IgD-negative memory B cell (primary cell): ENCODE data around the gene SLC47A2. TPM values are rescaled to one million over a fixed set of nuclear protein-coding genes. Genes with fewer than 3 reads are reported as not detected.

ENCODE experiments used
- H3K27ac Mint-ChIP-seq, 3 donors: one replicate each; pipeline ENCODE4 v1.8.0; 2020 to 2022; ENCODE audit warnings: mild to moderate bottlenecking in 3 of 3, mixed read lengths in 3 of 3, moderate library complexity in 1 of 3
- H3K27me3 Mint-ChIP-seq: one replicate; pipeline ENCODE4 v1.8.0; 2021; ENCODE audit warnings: mixed read lengths
- H3K36me3 Mint-ChIP-seq: one replicate; pipeline ENCODE4 v1.8.0; 2020; ENCODE audit warnings: mild to moderate bottlenecking, mixed read lengths
- H3K4me1 Mint-ChIP-seq, 3 donors: one replicate each; pipeline ENCODE4 v1.8.0; 2020 to 2022; ENCODE audit warnings: mixed read lengths in 3 of 3, mild to moderate bottlenecking in 1 of 3
- H3K4me3 Mint-ChIP-seq, 4 donors: one replicate each; pipeline ENCODE4 v1.8.0; 2020 to 2022; ENCODE audit warnings: mild to moderate bottlenecking in 4 of 4, mixed read lengths in 4 of 4, moderate library complexity in 3 of 4
- H3K9me3 Mint-ChIP-seq, 3 donors: one replicate each; pipeline ENCODE4 v1.8.0; 2020 to 2021; ENCODE audit warnings: mixed read lengths in 3 of 3, mild to moderate bottlenecking in 1 of 3
- polyA plus RNA-seq: library from polyadenylated mRNA; unstranded; fragments of 300-500 nt; fragmentation: Illumina TruSeq; gene quantifications from one replicate; pipeline ENCODE4 v1.2.3, GENCODE V29; 2021

SLC47A2 gene
- polyA plus RNA-seq, 1 donor from 2014 or later, result 0.15 TPM

DNA sequence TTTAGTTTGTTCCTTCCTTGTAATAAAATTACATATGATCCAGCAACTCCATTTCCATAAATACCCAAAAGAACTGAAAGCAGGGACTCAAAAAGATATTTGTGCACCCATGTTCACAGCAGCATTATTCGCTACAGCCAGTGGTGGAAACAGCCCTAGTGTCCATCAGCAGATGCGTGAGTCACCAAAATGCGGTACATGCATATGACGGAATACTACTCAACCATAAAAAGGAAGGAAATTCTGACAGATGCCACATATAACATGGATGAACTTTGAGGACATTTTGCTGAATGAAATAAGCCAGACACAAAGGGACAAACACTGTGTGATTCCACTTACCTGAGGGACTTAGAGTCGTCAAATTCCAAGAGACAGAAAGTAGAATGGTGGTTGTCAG lies 9.1 kb upstream of the SLC47A2 start:
- Mint-ChIP-seq H3K27me3 (no peaks in the 10 kb centered on the region), H3K27ac (no peak overlapping the region), H3K4me3 (peak overlapping the region; percentile 33 to 59 (median 52)), H3K4me1 (peaks cover 0 to 10% (median 2%) of the 10 kb centered on the region in 3 donors), H3K9me3 (no peaks in the 10 kb centered on the region), H3K36me3 (no peaks in the 10 kb centered on the region)

DNA sequence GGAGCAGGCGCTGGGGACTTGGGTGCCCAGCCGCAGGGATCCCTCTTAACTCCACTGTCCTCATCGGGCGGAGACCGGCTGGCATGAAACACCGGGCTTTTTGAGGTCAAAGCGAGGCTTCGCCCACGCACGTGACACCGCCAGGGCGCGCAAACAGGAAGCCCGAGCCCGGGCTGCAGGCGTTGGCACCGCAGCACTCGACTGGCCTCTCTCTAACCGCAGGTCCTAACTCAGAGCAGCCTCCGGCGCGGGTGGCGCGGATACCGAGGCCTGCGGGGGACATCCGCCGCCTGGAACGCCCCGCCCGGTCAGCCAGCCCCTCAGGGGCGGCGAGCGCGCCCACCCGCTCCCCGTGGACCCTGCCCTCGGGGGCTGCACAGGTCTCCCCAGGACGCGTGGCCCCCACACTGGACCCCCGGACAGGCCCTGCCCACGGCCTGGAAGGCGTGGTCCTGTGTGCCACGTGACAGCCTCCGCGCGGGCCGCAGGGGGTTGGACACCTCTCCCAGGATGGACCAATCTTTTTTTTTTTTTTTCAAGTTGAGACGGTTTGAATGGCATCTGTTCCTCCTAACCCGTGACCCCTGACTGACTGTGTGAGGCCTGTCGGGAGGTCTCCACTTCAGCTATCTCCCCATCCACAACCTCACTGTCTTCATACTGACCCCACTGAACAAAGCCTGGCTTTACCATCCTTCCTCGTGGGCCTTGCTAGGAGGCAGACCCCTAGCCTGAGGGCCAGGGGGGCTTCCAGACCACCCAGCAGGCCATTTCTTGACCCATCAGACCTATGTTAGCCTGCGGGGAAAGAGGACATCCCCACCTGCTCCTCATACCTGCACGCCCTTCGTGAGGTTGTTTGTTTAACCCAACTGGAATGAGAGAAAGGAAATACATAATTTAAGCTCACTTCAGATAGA lies 8.4 kb upstream of the SLC47A2 start:
- H3K27me3 Mint-ChIP-seq, result no peaks in the 10 kb centered on the region
- no peaks in the 10 kb centered on the region for H3K36me3 Mint-ChIP-seq
- peaks cover 0 to 10% (median 2%) of the 10 kb centered on the region in 3 donors for H3K4me1 Mint-ChIP-seq
- no peaks in the 10 kb centered on the region for H3K9me3 Mint-ChIP-seq
- peak overlapping the region; percentile 48 to 87 (median 78) for H3K4me3 Mint-ChIP-seq
- no peak overlapping the region for H3K27ac Mint-ChIP-seq

DNA sequence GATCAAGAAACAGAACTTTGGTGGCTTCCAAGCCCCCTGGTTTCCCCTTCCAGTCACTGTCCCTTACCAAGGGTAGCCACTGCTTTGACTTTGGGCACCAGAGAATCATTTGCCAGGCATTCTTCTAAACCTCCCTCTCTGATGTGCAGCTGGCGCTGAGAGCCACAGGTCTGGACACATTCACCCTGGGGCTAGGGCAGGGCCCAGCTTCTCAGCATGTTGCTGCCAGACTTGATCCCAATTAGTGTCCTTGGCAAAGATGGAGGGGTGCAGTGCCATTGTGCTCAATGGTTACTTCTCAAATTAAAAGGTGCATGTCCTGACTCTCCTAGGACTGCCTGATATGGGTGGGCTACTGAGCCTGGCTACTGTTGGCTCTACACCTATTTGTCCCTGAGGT lies 7.6 kb upstream of the SLC47A2 start:
- Mint-ChIP-seq H3K36me3 (no peaks in the 10 kb centered on the region), H3K27me3 (no peaks in the 10 kb centered on the region), H3K27ac (no peak overlapping the region), H3K4me1 (peaks cover 0 to 10% (median 2%) of the 10 kb centered on the region in 3 donors), H3K9me3 (no peaks in the 10 kb centered on the region), H3K4me3 (peak overlapping the region in 3 of 4 donors; percentile 70 to 86 (median 83))

DNA sequence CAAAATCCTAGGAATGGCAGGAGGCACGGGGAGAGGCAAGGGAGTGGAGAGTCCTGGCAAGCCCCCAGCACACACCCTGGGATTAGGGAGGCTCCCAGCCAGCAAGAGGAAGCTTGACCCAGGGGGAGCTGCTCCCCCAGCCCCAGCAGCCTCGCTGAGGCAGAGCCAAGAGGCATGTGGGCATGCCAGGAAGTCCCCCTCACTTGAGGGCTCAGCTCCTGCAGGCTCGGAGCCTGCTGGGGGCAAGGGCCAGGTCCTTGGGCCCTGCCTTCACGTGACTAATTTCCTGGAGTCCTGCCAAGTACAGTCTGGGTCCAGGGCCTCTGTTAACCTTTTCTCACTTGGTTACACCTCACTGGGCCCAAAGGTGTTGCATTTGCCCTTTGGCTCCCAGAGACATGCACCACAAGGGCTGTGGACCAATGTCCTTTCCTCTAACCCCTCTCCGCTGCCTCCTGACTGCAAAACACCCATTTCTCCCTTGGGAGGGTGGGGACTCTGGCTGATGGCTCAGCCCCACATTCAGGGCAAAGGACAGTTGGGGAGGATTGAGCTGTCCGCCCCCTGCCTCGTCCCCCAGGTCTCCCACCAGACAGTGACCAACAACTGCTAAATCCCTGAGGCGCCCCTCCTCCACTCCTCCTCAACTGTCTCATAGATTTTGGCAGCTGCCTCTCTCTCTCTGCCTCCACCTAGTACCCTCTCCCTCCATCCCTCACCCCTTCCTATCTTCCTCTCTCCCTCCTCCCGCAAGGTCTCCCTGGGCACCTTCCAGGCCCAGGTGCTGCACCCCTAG lies 4.4 kb upstream of the SLC47A2 start:
- no peak overlapping the region for H3K4me3 Mint-ChIP-seq

DNA sequence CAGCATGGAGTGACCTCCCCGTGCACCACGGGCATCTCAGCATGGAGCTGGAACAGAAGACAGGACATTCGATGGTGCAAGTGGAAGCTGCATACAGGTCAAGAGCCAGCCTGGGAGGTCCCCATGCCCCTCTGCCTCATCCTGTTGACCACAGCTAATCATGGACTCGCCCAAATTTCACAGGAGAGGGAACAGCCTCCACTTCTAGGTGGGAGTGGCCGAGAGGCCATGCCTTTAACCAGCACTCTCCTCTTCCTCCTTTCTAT lies 3.8 kb upstream of the SLC47A2 start:
- H3K27me3 Mint-ChIP-seq, result peaks cover 4% of the 10 kb centered on the region
- H3K4me3 Mint-ChIP-seq, result no peak overlapping the region
- peaks cover 0 to 9% (median 2%) of the 10 kb centered on the region in 3 donors for H3K4me1 Mint-ChIP-seq
- no peaks in the 10 kb centered on the region for H3K9me3 Mint-ChIP-seq
- H3K36me3 Mint-ChIP-seq, result peaks cover 2% of the 10 kb centered on the region
- peak overlapping the region in 1 of 3 donors; percentile 50 for H3K27ac Mint-ChIP-seq

More for the DNA sequence above, 4.4 kb upstream of the SLC47A2 start:
- H3K4me1 Mint-ChIP-seq, result peaks cover 0 to 11% (median 2%) of the 10 kb centered on the region in 3 donors
- no peaks in the 10 kb centered on the region for H3K9me3 Mint-ChIP-seq
- H3K27ac Mint-ChIP-seq, result no peak overlapping the region
- peaks cover 4% of the 10 kb centered on the region for H3K27me3 Mint-ChIP-seq
- H3K36me3 Mint-ChIP-seq, result peaks cover 2% of the 10 kb centered on the region

DNA sequence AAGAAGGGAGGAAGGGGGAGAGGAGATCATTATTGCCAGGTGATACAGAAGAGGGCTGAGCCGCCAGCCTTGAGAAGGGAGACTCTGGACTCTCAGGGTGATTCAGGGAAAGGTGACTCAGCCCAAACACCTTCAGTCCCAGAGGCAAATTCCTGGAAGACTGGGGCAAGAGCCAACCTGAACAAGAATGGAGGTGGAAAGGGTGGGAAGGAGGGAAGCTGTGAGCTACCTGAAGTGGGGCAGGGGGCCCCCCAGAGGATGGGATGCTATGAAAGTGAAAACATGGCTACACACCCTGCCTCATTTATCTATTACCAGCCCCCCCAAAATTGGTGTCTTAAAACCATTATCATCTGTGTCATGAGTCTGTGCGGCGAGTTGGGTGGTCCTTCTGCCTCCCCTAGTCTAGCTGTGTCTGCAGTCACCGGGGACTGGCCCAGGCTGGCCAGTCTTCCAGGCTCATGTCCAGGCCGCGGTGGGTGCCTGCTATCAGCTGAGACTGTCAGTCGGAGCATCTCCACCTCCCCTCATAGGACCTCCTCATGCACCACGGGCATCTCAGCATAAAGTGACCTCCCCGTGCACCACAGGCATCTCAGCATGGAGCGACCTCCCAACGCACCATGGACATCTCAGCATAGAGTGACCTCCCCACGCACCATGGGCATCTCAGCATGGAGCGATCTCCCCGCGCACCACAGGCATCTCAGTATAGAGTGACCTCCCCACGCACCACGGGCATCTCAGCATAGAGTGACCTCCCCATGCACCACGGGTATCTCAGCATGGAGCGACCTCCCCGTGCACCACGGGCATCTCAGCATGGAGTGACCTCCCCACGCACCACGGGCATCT lies 3.2 kb upstream of the SLC47A2 start:
- peak overlapping the region in 1 of 3 donors; percentile 50 for H3K27ac Mint-ChIP-seq
- no peaks in the 10 kb centered on the region for H3K9me3 Mint-ChIP-seq
- peaks cover 4% of the 10 kb centered on the region for H3K27me3 Mint-ChIP-seq

DNA sequence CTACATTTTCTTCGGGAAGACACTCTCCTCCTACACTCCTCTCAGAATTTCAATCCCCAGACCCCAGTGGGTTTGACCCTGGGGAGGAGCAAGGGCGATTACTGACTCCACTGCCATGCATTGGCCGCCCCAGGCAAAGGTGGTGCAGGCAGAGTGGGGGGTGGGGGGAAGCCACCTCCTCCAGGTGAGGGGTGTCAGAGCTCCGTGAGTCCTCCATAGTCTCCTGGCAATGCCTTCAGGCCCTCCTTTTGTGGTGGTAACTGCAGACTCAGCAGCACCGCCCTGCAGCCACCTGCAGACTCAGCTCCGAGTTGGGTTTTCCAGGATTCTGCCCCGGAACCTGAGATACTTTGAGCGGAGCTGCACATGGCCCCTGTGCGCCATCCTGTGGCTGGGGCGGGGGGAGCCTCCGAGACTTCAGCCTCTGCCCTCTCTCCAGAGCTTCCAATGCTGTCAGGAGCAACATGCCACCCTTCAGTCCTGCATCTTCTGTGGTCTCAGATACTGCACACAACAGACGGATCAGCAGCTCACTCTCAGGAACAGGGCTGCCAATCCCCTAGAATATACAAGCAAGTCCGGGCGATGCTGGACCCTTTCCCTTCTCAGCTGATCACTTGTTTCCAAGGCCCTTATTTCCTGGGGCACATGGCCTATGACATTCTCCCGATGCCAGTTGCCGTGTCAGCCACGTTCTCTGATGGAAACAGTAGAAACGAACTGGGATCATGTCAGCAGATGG lies 2.4 kb upstream of the SLC47A2 start:
- H3K27me3 Mint-ChIP-seq, result peaks cover 4% of the 10 kb centered on the region
- no peak overlapping the region for H3K4me3 Mint-ChIP-seq
- no peaks in the 10 kb centered on the region for H3K9me3 Mint-ChIP-seq
- H3K36me3 Mint-ChIP-seq, result peaks cover 2% of the 10 kb centered on the region
- H3K27ac Mint-ChIP-seq, result no peak overlapping the region
- H3K4me1 Mint-ChIP-seq, result peaks cover 0 to 2% (median 1%) of the 10 kb centered on the region in 3 donors

More for the DNA sequence above, 3.2 kb upstream of the SLC47A2 start:
- Mint-ChIP-seq H3K4me3 (no peak overlapping the region), H3K4me1 (peaks cover 0 to 6% (median 2%) of the 10 kb centered on the region in 3 donors), H3K36me3 (peaks cover 2% of the 10 kb centered on the region)

DNA sequence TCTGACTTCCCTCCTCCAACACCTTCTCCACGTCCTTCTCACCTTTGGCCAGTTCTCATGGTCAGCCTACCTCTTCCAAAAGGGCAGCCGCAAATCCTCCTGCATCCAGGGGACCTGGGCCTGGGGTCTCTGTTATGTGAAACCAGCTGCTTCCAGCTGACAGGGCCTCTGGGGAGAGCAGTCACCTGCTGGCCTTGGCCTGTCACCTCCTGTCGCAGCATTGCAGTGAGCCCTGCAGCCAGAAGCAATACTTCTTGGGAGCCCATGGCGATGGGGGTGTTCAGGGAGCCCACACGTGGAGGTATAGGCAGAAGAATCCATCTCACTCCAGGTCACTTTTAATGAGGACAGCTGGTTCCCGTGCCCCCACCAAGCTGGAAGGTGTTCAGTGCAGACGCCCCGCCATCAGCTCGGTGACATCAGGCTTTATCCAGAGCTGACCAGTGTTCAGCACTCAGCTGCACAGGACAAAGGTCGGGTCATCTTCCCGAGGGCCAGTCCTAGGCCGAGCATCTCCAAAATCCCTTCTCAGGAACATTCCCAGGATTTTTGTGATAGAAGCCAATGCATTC lies 1.7 kb upstream of the SLC47A2 start:
- Mint-ChIP-seq H3K27ac (no peak overlapping the region), H3K4me3 (no peak overlapping the region), H3K36me3 (peaks cover 2% of the 10 kb centered on the region), H3K27me3 (peaks cover 4% of the 10 kb centered on the region), H3K4me1 (peaks cover 0 to 2% (median 1%) of the 10 kb centered on the region in 3 donors), H3K9me3 (no peaks in the 10 kb centered on the region)

DNA sequence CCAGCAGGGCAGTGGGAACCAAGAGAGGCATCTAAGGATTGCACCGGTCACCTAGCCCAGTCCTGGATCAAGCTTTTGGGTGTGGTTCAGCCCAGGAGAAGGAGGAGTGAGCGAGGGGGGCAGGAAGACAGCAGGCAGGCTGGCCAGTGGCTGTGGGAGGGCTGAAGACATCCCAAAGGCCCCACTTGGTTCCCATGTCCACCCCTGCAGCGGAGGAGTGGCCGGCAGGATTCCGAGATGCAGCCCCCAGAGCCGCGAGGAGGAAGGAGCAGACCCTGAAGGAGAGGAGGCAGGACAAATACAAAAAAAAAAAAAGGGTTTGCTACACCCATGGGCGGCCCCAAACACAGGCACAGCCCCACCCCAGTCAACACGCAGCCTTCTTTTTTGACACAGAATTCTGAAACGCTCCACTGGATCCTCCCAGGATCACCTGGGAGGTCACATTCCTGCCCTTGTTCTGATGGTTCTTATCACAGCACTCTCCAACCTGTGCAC lies 1.1 kb upstream of the SLC47A2 start:
- H3K27me3 Mint-ChIP-seq, result peaks cover 4% of the 10 kb centered on the region
- H3K9me3 Mint-ChIP-seq, result no peaks in the 10 kb centered on the region
- H3K27ac Mint-ChIP-seq, result no peak overlapping the region
- H3K4me1 Mint-ChIP-seq, result peaks cover 0 to 2% (median 1%) of the 10 kb centered on the region in 3 donors
- no peak overlapping the region for H3K4me3 Mint-ChIP-seq
- peaks cover 2% of the 10 kb centered on the region for H3K36me3 Mint-ChIP-seq

DNA sequence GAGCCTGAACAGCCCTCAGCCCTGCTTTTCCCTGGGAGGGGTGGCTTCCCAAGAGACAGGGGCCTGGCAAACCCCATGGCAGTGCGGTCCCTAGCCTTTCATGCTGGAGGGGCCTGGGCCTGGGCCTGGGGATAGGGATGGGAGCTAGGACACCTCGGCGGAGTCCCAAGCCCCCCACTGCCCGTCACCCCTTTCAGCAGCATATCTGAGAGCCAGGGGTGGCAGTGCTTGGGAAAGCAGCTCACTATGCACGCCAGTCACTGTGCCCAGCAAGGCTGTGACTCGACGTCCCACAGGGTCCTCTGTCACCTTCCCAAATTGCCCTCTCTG lies 612 bp upstream of the SLC47A2 start:
- no peak overlapping the region for H3K27ac Mint-ChIP-seq
- H3K36me3 Mint-ChIP-seq, result peaks cover 2% of the 10 kb centered on the region
- H3K4me1 Mint-ChIP-seq, result peaks cover 0 to 1% (median 0%) of the 10 kb centered on the region in 3 donors
- peaks cover 4% of the 10 kb centered on the region for H3K27me3 Mint-ChIP-seq
- H3K9me3 Mint-ChIP-seq, result no peaks in the 10 kb centered on the region
- no peak overlapping the region for H3K4me3 Mint-ChIP-seq

DNA sequence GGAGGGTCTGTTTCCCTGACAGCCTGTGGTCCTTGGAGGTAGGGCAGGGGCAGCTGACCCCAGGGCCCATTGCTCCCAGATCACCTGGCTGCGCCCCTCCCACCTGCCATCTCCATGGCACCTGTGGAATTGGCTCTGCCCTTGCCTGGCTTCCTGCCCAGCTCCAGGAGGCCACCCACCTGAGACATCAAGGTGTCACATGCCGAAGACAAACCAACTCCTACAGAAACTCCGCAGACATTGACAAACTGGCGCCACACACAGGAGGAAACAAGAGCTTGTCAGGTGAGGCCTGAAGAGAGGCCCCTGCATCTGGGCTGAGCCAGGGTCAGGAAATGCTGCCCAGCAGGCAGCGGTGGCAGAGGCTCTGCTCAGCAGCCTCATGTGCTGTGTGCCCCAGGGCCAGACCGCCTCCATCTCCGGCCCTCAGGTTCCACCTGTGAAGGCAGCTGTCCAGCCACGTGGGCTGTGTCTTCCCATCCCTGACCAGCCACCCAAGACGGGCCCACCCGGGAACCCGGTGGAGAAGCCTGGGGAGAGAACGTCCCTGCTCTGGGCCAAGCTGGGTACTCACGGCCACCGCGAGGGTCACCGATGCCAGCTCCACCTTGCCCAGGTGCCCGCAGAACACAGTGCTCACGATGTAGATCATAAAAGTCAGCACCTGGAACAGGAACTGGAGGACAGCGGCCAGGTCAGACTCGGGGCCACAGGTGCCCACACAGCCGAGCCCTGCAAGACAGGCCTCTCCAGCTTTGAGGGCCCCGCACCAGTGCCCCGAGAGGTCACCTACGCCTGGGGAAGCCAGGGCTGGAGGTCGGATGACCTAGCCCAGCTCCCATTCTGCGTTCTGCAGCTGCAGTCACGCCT lies 1.6 kb downstream of the SLC47A2 start:
- no peak overlapping the region for H3K27ac Mint-ChIP-seq
- no peak overlapping the region for H3K4me3 Mint-ChIP-seq
- peaks cover 4% of the 10 kb centered on the region for H3K27me3 Mint-ChIP-seq
- H3K9me3 Mint-ChIP-seq, result no peaks in the 10 kb centered on the region
- H3K4me1 Mint-ChIP-seq, result peaks cover 0 to 1% (median 0%) of the 10 kb centered on the region in 3 donors
- H3K36me3 Mint-ChIP-seq, result peaks cover 2% of the 10 kb centered on the region

DNA sequence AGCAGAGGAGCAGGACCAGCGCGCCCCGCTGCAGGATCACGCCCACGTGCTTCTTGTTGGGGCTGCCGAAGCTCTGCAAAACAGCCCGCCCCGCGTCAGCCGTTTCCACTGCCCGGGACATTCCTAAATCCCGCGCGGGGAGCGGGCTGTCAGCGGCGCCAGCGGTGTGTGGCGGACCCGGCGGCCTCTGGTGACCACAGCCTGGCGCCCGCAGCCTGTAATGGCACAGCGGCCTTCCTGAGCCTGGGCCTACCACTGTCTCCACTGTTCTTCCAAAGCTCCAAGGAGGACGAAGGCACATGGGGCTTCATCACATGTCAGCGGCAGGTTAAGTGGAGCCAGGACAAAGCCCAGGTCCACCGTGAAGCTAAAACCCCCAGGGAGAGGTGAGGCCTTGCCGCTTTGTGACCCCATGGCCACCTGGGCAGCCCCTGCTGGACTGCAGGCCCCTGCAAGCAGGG lies 2.5 kb downstream of the SLC47A2 start:
- Mint-ChIP-seq H3K4me1 (peaks cover 0 to 1% (median 0%) of the 10 kb centered on the region in 3 donors), H3K27me3 (peaks cover 4% of the 10 kb centered on the region), H3K36me3 (peaks cover 2% of the 10 kb centered on the region), H3K27ac (no peak overlapping the region), H3K4me3 (no peak overlapping the region), H3K9me3 (no peaks in the 10 kb centered on the region)

DNA sequence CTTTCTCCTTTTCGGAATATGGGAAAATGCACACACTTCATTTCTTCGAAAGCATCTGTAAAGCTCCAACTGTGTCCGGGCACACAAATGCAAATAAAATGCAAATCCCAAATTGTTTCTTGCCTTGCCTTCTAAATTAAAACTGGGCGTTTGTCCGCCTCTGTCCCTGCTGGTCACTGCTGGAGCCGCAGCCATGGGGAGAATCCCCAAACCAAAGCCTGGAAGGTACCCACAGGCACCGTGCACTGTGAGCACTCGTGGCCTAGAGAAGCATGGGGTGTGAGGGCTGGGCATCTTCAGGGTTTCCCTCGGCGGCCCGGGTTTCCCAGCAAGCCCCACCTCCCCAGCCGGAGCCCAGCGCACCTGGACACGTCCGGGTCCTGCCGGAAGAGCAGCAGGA lies 2.9 kb downstream of the SLC47A2 start:
- Mint-ChIP-seq H3K27ac (peak overlapping the region in 1 of 3 donors; percentile 53), H3K27me3 (peaks cover 4% of the 10 kb centered on the region)

More for the DNA sequence above, 2.9 kb downstream of the SLC47A2 start:
- peaks cover 0 to 1% (median 0%) of the 10 kb centered on the region in 3 donors for H3K4me1 Mint-ChIP-seq
- peaks cover 2% of the 10 kb centered on the region for H3K36me3 Mint-ChIP-seq
- no peaks in the 10 kb centered on the region for H3K9me3 Mint-ChIP-seq
- no peak overlapping the region for H3K4me3 Mint-ChIP-seq
